HG02943 (cell line): Measurements from ENCODE around the gene PALMD.

ENCODE experiments used
- ATAC-seq: cut with Tn5 transposase; IDR thresholded peaks from one replicate; pipeline ENCODE4 v1.9.1; 2021; ENCODE audit warnings: mild to moderate bottlenecking, low read depth, moderate library complexity; ENCODE audit not compliant: unreplicated experiment

PALMD gene

GRCh38 chr1:99645699-99646531 is at the start of gene PALMD:
Gene PALMD, plus strand, starts transcription at chr1:99646113. Its CDS starts 205 bp downstream, at chr1:99646318.
- ATAC-seq: no peak

- no peak for ATAC-seq
Observed at GRCh38 chr1:99598738-99599411, 47.0 kb upstream of the PALMD start.

GRCh38 chr1:99599678-99600175 is 46.2 kb upstream of the PALMD start:
- ATAC-seq: no peak

- ATAC-seq: no peak
Observed at GRCh38 chr1:99600782-99601181, 45.1 kb upstream of the PALMD start.

GRCh38 chr1:99601208-99601607 is 44.7 kb upstream of the PALMD start:
- ATAC-seq: no peak

GRCh38 chr1:99601709-99602403 is 44.1 kb upstream of the PALMD start:
- ATAC-seq: no peak

GRCh38 chr1:99602404-99602969 is 43.4 kb upstream of the PALMD start:
- no peak for ATAC-seq

- no peak for ATAC-seq
Observed at GRCh38 chr1:99603699-99604560, 42.0 kb upstream of the PALMD start.

GRCh38 chr1:99606306-99606705 is 39.6 kb upstream of the PALMD start:
- no peak for ATAC-seq

- ATAC-seq: no peak
Observed at GRCh38 chr1:99607590-99607989, 38.3 kb upstream of the PALMD start.

- ATAC-seq: no peak
Observed at GRCh38 chr1:99608058-99608457, 37.9 kb upstream of the PALMD start.

GRCh38 chr1:99613716-99614115 is 32.2 kb upstream of the PALMD start:
- ATAC-seq: no peak

GRCh38 chr1:99614728-99615127 is 31.2 kb upstream of the PALMD start:
- ATAC-seq: no peak

GRCh38 chr1:99619583-99619982 is 26.3 kb upstream of the PALMD start:
- no peak for ATAC-seq

GRCh38 chr1:99621340-99621901 is 24.5 kb upstream of the PALMD start:
- ATAC-seq: no peak

- no peak for ATAC-seq
Observed at GRCh38 chr1:99622702-99623347, 23.1 kb upstream of the PALMD start.

- no peak for ATAC-seq
Observed at GRCh38 chr1:99623554-99623953, 22.4 kb upstream of the PALMD start.

- no peak for ATAC-seq
Observed at GRCh38 chr1:99627615-99628014, 18.3 kb upstream of the PALMD start.

GRCh38 chr1:99629164-99629563 is 16.7 kb upstream of the PALMD start:
- no peak for ATAC-seq
